ENCODE measurements around the gene TIMP3. TPM values are rescaled to one million over a fixed set of nuclear protein-coding genes. Genes with fewer than 3 reads are reported as not detected.
A peak's percentile ranks its signal among the peaks of the same experiment; 100 is the strongest.

Gene TIMP3
- total and polyA plus RNA-seq, 5 donors, result 412 to 893 (median 524) TPM

- ATAC-seq, result no peak
- Histone ChIP-seq H3K27ac (ENCODE audit: low read length) (peak overlapping the region; percentile 69), H3K4me3 (ENCODE audit: low read length) (no peak overlapping the region), H3K27me3 (ENCODE audit: control insufficient read depth, insufficient read depth) (no peaks in the 10 kb centered on the region), H3K9me3 (ENCODE audit: control insufficient read depth, low read length) (no peaks in the 10 kb centered on the region), H3K4me1 (ENCODE audit: control insufficient read depth, insufficient read depth, low read length) (peaks cover 58% of the 10 kb centered on the region)
- DNase-seq, result no peak
- 74% methylated on average over 13 of the region's 13 CpGs for WGBS
- intact Hi-C loops (cut with DNase I), result no loop called here
Observed at GRCh38 chr22:32820131-32821119, 18.9 kb downstream of the TIMP3 start.

GRCh38 chr22:32822179-32822877 is 20.8 kb downstream of the TIMP3 start:
- ATAC-seq, result no peak
- intact Hi-C loops (cut with DNase I), result no loop called here
- no peaks in the 10 kb centered on the region for H3K27me3 ChIP-seq (ENCODE audit: control insufficient read depth, insufficient read depth)
- no peaks in the 10 kb centered on the region for H3K9me3 ChIP-seq (ENCODE audit: control insufficient read depth, low read length)
- H3K27ac ChIP-seq (ENCODE audit: low read length), result peak overlapping the region; percentile 31
- no peak for DNase-seq
- no peak overlapping the region for H3K4me3 ChIP-seq (ENCODE audit: low read length)
- WGBS, result 50% methylated on average over 7 of the region's 7 CpGs
- peaks cover 53% of the 10 kb centered on the region for H3K4me1 ChIP-seq (ENCODE audit: control insufficient read depth, insufficient read depth, low read length)

GRCh38 chr22:32823024-32823730 is 21.7 kb downstream of the TIMP3 start:
- peaks cover 54% of the 10 kb centered on the region for H3K4me1 ChIP-seq (ENCODE audit: control insufficient read depth, insufficient read depth, low read length)
- H3K27ac ChIP-seq (ENCODE audit: low read length), result peak overlapping the region; percentile 56
- intact Hi-C loops (cut with DNase I), result no loop called here
- H3K4me3 ChIP-seq (ENCODE audit: low read length), result no peak overlapping the region
- WGBS, result 51% methylated on average over 10 of the region's 10 CpGs
- ATAC-seq (no peak), DNase-seq (no peak)
- no peaks in the 10 kb centered on the region for H3K9me3 ChIP-seq (ENCODE audit: control insufficient read depth, low read length)
- H3K27me3 ChIP-seq (ENCODE audit: control insufficient read depth, insufficient read depth), result no peaks in the 10 kb centered on the region

GRCh38 chr22:32824531-32825312 is 23.2 kb downstream of the TIMP3 start:
- Histone ChIP-seq H3K9me3 (ENCODE audit: control insufficient read depth, low read length) (no peaks in the 10 kb centered on the region), H3K27me3 (ENCODE audit: control insufficient read depth, insufficient read depth) (no peaks in the 10 kb centered on the region), H3K27ac (ENCODE audit: low read length) (peak overlapping the region; percentile 25), H3K4me1 (ENCODE audit: control insufficient read depth, insufficient read depth, low read length) (peaks cover 51% of the 10 kb centered on the region), H3K4me3 (ENCODE audit: low read length) (no peak overlapping the region)
- ATAC-seq, result peak in 1 of 2 donors; percentile 5
- 48% methylated on average over 11 of the region's 11 CpGs for WGBS
- intact Hi-C loops (cut with DNase I), result no loop called here
- DNase-seq, result no peak

GRCh38 chr22:32826537-32826936 is 25.0 kb downstream of the TIMP3 start:
- ATAC-seq, result no peak

DNA sequence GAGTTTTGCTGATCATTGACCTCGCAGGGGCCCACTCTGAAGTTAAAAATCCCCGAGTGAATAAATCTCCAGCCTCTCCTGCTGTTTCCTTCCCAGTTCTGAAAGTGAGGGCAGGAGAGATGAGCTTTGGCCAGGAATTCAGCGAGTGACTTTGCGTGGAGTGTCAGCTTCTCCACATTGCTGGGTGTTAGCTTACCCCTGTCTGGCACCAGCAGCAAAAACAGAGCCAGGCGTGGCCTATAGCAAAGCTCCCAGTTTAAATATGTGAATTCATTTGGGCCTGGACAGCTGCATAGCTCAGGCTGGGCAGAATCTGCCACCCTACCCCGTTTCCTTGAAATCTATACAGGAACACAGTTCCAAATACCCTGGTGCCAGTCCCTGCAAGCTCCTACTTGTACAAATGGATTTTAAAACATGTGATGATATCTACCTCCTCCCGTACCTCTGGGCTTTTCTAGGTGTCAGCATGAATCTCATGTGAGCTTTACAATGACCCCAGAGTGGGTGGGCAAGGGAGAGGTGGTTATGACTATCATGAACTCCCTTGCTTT is 25.6 kb downstream of the TIMP3 start:
- 53% methylated on average over 7 of the region's 7 CpGs for WGBS
- DNase-seq (no peak), ATAC-seq (peak; percentile 3 to 32)
- no peaks in the 10 kb centered on the region for H3K27me3 ChIP-seq (ENCODE audit: control insufficient read depth, insufficient read depth)
- H3K9me3 ChIP-seq (ENCODE audit: control insufficient read depth, low read length), result no peaks in the 10 kb centered on the region
- H3K4me1 ChIP-seq (ENCODE audit: control insufficient read depth, insufficient read depth, low read length), result peaks cover 55% of the 10 kb centered on the region
- H3K4me3 ChIP-seq (ENCODE audit: low read length), result no peak overlapping the region
- peak overlapping the region; percentile 93 for H3K27ac ChIP-seq (ENCODE audit: low read length)
- intact Hi-C loops (cut with DNase I), result no loop called here

More at GRCh38 chr22:32826537-32826936, 25.0 kb downstream of the TIMP3 start:
- Histone ChIP-seq H3K4me1 (ENCODE audit: control insufficient read depth, insufficient read depth, low read length) (peaks cover 54% of the 10 kb centered on the region), H3K9me3 (ENCODE audit: control insufficient read depth, low read length) (no peaks in the 10 kb centered on the region), H3K4me3 (ENCODE audit: low read length) (no peak overlapping the region), H3K27ac (ENCODE audit: low read length) (peak overlapping the region; percentile 93), H3K27me3 (ENCODE audit: control insufficient read depth, insufficient read depth) (no peaks in the 10 kb centered on the region)
- DNase-seq, result no peak
- intact Hi-C loops (cut with DNase I), result no loop called here
- 45% methylated on average over 2 of the region's 2 CpGs for WGBS

- H3K4me3 ChIP-seq (ENCODE audit: low read length), result no peak overlapping the region
- ATAC-seq (no peak), DNase-seq (no peak)
- intact Hi-C loops (cut with DNase I), result no loop called here
- peak overlapping the region; percentile 93 for H3K27ac ChIP-seq (ENCODE audit: low read length)
- H3K9me3 ChIP-seq (ENCODE audit: control insufficient read depth, low read length), result no peaks in the 10 kb centered on the region
- H3K4me1 ChIP-seq (ENCODE audit: control insufficient read depth, insufficient read depth, low read length), result peaks cover 51% of the 10 kb centered on the region
- WGBS, result 55% methylated on average over 2 of the region's 2 CpGs
- H3K27me3 ChIP-seq (ENCODE audit: control insufficient read depth, insufficient read depth), result no peaks in the 10 kb centered on the region
Observed at GRCh38 chr22:32828150-32828549, 26.6 kb downstream of the TIMP3 start.

- ATAC-seq (no peak), DNase-seq (no peak)
- intact Hi-C loops (cut with DNase I), result no loop called here
- H3K9me3 ChIP-seq (ENCODE audit: control insufficient read depth, low read length), result no peaks in the 10 kb centered on the region
- 61% methylated on average over 5 of the region's 5 CpGs for WGBS
- H3K4me1 ChIP-seq (ENCODE audit: control insufficient read depth, insufficient read depth, low read length), result peaks cover 49% of the 10 kb centered on the region
- H3K4me3 ChIP-seq (ENCODE audit: low read length), result no peak overlapping the region
- no peaks in the 10 kb centered on the region for H3K27me3 ChIP-seq (ENCODE audit: control insufficient read depth, insufficient read depth)
- H3K27ac ChIP-seq (ENCODE audit: low read length), result peak overlapping the region; percentile 89
Observed at GRCh38 chr22:32828561-32828960, 27.1 kb downstream of the TIMP3 start.

DNA sequence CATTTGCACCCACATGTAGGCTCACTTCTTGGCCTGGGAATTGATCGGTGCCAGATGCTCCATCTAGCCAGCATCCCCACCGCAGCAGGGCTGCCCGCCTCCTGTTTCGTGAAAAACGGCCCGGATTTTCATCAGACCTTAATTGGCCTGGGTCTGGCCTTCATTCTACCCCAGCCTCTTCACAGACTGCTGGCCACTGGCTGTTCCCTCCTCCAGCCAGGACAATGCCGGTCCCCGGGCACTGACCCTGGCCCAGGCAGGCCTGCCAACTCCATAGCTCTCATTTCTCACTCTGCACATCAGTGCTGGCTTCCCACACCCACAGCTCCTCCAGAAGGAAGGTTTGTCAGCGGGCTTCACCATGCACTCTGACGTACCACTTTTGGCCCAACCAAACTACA is 27.9 kb downstream of the TIMP3 start:
- Histone ChIP-seq H3K4me3 (ENCODE audit: low read length) (no peak overlapping the region), H3K27me3 (ENCODE audit: control insufficient read depth, insufficient read depth) (no peaks in the 10 kb centered on the region), H3K27ac (ENCODE audit: low read length) (peak overlapping the region; percentile 89), H3K9me3 (ENCODE audit: control insufficient read depth, low read length) (no peaks in the 10 kb centered on the region), H3K4me1 (ENCODE audit: control insufficient read depth, insufficient read depth, low read length) (peaks cover 53% of the 10 kb centered on the region)
- 66% methylated on average over 10 of the region's 10 CpGs for WGBS
- ATAC-seq, result peak; percentile 29 to 41
- DNase-seq, result peak in 1 of 3 donors; percentile 72
- intact Hi-C loops (cut with DNase I), result no loop called here

- Histone ChIP-seq H3K4me1 (ENCODE audit: control insufficient read depth, insufficient read depth, low read length) (peaks cover 61% of the 10 kb centered on the region), H3K4me3 (ENCODE audit: low read length) (no peak overlapping the region), H3K9me3 (ENCODE audit: control insufficient read depth, low read length) (no peaks in the 10 kb centered on the region), H3K27ac (ENCODE audit: low read length) (peak overlapping the region; percentile 89), H3K27me3 (ENCODE audit: control insufficient read depth, insufficient read depth) (no peaks in the 10 kb centered on the region)
- peak; percentile 65 to 91 (median 87) for DNase-seq
- WGBS, result 34% methylated on average over 11 of the region's 11 CpGs
- intact Hi-C loops (cut with DNase I), result no loop called here
- ATAC-seq, result peak; percentile 77 to 84
Observed at GRCh38 chr22:32830473-32830872, 29.0 kb downstream of the TIMP3 start.

Measured in right cardiac atrium (tissue), 5 donors.